Dermis blood vessel endothelial cell (primary cell): ENCODE data around the gene MYRIP. TPM values are rescaled to one million over a fixed set of nuclear protein-coding genes. Genes with fewer than 3 reads are reported as not detected.
A peak's percentile ranks its signal among the peaks of the same experiment; 100 is the strongest.
"Not testable (repeated sequence)": the region's sequence is repeated elsewhere in the genome, so short reads cannot be mapped to it uniquely, and the experiment has no call there.

ENCODE experiments used
- DNase-seq: peaks from one replicate; pipeline ENCODE4 v3.0.0; 2010
- total RNA-seq: library from RNA; depleted of rRNA; stranded (reverse); fragments of >200 nt; gene quantifications from 2 replicates; pipeline ENCODE4 v1.2.3, GENCODE V29; 2014

Gene MYRIP
- total RNA-seq, 1 donor from 2014 or later: 32.2 TPM

DNA sequence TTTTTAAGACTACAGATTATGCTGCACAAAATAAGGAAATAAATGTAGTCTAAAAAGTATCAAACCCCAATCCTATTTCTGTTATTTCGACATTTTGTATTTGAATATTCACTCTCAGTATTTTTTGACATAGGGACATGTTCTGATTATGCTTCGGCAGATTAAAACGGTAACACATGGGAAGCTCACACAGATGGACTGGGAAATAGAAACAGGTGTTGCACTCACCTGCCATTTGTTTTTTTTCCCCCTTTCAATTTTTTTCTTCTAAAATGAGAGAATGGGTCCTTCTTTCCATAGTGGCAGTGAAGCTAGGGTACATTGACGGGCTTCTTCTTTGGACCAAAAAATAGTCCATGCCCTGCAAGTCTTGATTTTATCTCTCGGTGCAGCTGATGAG is 163.1 kb downstream of the MYRIP start:
- no peak for DNase-seq

DNA sequence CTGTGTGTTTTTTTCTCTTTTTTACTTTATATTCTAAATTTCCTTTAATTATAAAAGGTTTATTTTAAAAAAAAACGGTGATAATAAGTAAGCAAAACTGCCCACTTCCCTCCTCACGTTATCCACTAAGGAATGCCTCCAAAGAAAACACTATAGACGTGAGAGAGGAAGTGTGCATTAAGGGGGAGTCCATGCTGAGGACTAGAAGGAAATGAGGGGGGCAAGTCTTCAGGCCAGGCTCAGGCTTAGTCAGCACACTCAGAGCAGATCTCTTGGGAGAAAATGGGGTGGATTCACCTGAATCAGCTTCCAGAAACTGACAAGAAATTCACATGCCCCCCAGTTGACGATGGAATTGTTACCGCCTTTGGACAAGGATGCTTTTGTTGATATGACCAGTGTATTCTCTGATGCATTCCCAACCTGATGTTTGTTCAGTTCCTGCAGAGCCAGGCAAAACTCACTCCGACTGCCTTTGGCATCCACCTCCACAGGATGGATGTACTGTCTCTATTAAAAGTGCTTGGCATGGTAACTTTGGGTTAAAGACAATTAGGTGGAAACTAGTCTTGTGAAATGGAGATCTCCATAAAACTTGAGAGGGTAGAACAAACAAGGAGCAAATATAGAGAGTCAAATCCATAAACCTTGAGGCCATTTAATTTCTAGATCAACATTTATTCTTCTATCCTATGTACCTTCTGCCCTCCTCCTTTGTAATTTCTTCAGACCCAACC is 167.8 kb downstream of the MYRIP start:
- peak; percentile 87 for DNase-seq

DNA sequence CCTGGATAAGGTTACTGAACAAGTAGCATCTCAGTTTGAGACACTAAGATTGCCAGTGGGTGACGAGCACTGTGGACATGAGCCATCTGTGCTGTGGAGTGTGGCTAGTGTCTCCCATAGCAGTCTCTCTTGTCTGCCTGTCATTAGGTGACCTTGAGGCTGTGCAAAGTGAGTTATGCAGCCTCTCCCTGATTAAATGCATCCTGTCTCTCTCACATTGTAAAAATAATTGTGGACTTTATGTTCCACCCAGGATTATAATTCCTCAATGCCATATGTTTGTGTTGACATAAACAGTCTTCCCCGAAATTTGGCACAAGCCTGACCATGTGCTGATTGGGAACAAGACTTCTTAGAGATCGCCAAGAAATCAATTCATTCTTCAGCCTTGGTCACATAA is 168.9 kb downstream of the MYRIP start:
- no peak for DNase-seq

DNA sequence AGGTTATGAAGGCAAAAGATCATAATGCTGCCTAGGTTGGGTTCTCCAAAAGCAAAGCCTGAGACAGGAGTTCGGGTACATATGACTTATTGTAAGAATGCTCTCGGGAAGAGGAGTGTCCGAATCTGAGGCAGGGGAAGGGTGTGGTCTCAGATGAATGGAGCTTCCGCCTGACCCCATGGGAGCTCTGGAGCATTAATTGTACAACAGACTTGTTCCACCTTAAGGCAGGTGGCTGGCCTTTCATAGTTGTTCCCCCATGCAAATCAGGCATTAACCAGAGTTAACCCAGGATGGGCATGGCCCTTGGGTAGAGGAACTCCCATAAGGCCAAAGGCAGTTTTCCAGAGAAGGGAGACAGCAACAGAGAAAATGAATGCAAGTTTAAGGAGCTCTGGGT is 170.6 kb downstream of the MYRIP start:
- no peak for DNase-seq

DNA sequence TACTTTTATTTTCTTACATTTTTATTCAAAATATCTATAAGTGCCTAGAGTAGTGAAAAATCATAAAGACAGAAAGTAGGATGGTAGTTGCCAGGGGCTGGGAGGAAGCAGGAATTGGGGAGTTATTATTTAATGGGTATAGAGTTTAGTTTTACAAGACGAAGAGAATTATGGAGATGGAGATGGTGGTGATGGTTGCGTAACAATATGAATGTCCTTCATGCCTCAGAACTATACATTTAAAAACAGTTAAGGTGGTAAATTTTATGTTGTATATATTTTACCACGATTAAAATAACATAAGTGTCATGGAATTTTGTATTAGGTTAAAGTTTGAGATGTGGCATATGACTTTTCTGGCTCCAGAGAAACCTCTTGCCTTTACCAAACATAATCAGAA is 171.4 kb downstream of the MYRIP start:
- no peak for DNase-seq

DNA sequence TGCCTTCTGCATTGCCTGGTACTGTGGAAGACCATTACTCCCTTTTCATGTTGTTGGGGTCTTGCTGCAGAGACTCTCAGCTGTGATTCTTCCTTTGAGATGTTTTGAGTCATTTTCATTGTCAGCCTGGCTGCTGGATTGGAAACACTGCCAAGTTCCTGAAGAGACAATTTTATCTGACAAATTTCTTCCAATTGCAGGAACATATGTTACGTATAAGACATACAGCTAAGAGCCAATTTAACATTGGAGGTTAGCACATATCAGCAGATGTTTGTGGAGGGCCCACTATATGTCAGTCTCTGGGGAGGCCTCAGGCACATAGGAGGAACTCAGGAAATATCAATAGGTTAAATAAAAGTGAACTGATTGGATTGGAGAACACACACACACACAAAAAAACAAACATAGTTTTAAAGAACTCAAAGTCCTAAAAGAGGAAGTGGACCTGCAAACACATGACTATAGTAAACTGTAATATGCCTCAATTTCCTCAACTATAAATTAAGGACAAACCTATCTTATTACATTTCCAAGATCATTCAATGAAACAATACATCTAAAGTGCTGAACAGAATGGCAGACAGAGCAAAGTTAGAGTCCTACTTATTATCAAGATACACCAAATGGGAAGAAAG is 172.3 kb downstream of the MYRIP start:
- DNase-seq: peak; percentile 59

DNA sequence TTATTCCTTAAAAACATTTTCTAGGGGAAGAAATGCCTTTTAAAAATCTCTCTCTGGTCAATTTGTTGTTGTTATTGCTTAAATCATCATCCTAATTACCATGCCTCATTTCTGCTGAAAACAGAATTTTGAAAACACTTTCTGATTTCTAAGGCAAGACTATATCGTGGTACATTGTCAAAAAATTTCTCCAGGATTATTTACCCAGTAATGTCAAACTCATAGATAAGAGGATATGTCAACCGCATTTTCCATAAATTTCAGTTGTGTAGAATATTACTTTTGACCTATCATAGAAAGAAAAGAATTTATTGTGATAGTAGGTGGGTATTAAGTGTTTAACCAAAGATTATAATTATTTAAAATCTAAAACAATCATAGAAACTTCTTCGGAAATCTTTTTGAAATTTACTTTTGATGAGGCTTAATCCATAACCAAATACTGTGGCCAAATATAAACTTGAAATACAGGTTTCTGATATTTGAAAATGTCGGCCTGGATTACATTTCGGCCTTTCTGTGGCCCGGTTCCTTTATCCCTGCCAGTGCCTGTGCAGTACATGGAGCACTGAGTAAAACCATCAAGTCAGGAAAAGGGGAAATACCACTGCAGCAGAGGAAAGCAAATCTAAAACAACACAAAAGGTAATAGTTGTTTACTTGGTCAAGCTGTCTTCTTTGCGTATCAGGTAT is 173.4 kb downstream of the MYRIP start:
- no peak for DNase-seq

DNA sequence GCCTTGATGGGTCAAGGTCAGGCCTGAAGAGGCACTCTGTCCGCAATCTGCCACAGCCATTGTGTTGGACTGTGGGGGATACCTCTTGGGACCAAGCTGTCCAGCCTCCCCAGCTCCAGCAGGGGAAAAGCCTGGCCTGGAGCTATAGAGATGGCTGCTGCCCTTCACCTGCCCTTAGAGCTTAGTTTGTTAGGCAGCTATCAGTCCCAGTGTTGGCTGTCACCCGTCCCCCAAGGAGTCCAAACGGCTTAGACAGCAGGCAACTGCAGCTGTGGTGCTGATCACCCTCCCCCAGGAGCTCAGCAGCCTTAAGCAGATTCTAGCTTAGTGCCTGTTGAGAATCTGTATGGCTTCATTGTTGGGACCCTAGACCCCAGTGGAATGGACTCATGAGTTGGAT is 180.3 kb downstream of the MYRIP start:
- no peak for DNase-seq

DNA sequence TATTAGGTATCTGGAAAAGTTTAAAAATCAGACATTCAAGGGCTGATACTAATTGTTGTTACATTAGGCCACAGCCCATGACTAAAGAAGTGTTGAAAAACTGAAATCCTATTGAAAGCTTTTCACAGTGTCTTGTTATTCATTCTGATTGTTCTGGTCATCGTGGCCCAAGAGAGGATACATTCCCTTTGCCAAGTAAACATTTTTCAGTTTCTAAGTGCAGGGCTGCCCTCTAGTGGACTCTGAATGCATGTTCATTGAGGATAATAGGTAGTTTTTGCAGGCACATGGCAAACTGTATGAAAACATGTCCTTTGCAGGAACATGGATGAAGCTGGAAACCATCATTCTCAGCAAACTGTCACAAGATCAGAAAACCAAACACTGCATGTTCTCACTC is 181.1 kb downstream of the MYRIP start:
- peak; percentile 85 for DNase-seq

DNA sequence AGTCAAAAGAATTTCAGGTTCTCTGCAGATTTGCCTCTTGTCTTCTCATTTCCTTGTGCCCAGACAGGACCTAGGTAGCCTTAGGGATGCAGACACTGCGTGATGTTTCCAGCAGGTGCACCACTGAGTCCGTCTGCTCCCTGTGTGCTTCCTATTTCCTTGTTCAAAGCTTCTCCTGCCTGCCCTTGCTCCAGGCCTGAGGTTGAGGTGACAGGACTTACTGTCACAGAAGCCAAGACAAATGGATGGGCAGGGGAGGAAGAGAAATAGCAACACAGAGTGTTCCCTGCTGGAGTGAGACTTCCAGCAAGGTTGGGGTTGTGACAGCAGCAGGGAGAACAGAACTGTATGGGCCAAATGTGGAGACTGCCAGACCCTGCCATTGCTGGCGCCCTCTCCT is 199.4 kb downstream of the MYRIP start:
- DNase-seq: no peak

DNA sequence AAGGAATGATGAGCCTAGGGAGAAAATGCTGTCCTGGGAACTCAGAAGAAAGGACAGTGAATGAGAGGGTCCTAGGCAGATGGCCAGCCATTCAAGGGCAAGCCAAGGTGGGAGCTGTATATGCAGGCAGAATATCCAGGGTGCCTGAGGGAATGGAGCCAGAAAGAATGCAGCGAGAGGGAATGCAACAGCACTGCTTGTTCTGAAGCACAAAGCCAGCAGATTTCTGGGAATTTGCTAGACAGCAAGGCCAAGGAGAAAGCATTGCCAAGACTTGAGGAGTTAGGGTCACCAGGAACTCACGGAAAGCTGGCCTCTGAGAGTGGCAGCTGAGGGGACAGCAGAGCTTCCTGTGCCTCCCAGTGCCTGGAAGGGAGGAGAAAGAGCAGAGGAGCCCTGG is 200.6 kb downstream of the MYRIP start:
- no peak for DNase-seq

DNA sequence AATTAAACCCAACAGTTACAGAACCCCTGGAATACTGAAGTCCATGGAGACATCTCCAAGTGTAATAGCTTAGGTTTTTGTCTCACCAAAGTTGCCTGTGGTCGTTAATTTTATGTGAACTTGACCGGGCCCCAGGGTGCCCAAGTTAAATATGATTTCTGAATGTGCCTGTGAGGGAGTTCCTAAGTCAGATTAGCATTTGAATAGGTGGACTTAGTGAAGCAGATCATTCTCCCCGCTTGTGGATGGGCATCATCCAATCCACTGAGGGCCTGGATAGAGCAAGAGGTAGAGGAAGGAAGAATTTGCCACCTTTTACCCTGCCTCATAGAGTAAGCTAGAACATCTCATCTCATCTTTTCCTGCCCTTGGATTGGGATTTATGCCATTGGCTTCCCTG is 203.0 kb downstream of the MYRIP start:
- DNase-seq: no peak

DNA sequence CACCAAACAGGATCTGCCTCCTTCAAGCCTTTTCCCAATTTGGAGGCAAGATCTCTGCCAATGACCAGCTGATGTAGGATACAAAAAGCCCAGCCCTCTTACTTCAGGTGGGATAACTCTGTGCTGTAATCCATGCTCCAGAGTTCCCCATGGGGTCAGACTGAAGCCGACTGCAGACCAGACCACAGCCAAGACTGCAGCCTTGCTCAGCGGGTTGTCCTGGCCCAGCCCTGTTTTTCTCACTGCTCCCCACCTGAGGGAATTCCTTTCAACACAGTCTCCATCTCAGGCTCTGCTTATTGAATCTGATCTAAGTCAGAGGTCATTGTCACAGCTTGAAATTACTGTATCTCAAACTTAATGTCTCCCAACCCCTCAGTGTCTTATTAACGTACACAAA is 207.0 kb downstream of the MYRIP start:
- DNase-seq: no peak

DNA sequence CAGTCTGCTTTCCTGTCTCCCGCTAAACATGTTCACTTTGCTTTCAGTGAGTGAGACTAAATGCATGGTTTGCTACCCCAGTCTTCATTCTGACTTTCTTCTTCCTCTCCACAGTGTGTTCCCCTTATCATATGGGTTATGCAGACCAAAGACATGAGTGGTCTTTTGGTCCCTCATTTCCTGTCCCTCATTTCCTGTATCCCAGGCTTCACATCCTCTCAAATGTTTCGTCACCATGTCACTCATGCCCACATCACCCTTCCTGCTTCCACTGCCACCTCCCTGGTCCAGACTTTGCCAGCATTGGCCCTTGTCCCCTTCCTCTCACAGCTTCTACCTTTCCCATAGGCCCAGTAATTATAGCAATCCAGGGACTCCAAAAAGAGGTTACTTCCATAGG is 209.0 kb downstream of the MYRIP start:
- peak; percentile 10 for DNase-seq

DNA sequence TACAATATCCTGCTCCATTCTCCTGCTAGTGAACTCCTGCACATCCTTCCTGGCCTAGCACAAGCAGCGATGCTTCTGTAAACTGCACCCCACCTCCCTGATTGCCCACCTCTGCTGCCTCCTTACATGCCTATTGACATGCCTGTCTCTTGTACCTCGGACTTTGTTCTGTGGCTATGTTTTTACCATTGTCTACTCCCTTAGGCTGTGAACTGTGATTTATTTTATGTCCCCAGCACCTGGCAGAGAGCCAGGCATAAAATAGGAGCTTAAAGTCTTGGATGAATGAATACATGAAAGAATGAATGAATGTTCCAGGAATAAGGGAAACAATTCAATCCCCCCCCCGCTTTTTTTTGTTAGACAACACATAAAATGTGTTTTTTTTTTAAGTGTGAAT is 210.0 kb downstream of the MYRIP start:
- DNase-seq: no peak

DNA sequence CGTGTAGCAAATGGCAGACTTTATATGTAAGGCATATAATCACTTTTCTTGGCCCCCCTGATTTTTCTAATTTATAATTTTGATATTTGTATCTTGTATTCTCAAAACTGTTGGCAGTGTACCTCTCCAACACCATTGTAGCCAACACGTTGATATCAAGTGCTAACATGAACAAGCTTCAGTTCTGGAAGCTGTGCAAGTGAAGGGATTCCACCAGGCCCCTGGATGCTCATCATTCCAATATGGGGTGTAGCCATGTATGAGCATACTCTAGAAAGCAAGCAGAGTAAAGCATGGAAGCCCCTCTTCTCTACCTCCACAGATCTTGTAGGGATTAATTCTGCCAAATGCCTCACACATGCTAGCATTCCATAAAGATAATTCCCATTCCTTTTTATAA is 211.3 kb downstream of the MYRIP start:
- no peak for DNase-seq

DNA sequence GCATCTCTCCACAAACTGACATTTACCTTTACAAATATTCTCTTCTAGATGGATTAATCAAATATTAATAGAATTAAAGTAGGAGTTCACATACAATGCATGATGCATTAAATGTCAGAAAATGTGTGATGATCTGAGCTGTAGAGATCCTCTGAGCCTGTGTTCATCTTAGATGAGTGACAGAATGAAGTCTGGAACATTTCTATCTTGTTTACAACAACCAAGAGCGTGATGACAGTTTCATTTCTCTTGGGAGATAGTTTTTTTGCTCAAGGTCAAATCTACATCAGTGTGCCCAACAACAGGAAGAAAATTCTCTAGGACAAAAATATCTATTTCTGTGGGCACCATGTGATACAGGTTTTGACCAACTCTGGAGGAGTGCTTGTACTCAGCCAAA is 211.9 kb downstream of the MYRIP start:
- DNase-seq: no peak

DNA sequence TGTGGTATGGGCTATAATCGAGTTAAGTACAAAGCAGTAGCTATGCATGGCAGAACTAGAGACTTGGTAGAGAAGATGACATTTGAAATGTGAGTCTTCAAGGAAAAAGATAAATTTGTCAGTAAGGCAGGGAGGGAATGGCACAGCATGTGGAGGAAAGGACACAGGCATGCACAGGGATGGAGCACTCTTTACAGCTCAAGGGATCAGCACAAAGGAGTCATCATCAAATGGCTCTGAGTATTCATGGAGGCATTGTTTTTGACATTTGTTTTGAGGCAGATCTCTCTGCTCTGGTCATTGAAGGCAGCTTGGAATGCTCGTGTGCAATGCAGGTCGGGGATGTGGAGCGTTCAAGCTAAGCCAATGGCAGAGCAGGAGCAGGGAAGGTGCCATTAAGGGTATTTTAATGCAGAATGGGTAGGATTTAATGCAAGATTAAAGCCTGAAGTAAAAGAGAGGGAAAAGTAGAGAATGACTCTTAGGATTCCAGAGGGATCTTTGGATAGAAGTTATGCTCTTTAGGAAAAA is 213.0 kb downstream of the MYRIP start:
- DNase-seq: no peak

DNA sequence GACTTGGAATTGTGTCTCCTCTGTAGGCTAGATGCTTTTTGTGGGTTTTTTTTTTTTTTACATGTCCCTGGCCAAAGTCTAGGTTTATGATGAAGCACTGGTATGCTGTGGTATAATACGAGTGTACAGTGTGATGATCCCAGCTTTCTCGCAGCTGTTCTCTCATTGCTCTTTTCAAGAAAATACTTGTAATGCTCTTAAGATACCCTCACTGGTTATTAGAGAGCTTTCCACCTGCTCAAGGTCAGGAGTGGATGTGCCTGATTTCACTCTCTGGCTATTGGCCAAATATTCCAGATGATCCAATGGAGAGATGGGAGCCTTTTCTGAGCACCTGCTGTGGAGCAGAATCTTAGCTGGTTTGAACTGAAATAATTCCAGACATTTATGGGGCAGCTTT is 215.1 kb downstream of the MYRIP start:
- DNase-seq: no peak

DNA sequence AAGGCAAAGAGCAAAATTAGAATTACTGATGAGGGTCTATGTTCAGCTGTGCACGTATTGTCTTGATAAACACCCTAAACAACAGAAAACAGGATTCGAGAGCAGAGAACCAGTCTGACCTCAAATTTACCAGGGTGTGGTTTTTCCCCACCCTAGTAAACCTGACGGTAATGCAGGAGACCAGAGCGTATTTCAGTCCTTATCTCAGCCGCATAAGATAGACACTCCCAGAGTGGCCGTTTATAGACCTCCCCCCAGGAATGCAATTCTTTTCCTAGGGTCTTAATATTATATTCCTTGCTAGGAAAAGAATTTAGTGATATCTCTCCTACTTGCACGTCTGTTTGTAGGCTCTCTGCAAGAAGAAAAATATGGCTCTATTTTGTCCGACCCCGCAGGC is 216.5 kb downstream of the MYRIP start:
- DNase-seq: not testable (repeated sequence)

DNA sequence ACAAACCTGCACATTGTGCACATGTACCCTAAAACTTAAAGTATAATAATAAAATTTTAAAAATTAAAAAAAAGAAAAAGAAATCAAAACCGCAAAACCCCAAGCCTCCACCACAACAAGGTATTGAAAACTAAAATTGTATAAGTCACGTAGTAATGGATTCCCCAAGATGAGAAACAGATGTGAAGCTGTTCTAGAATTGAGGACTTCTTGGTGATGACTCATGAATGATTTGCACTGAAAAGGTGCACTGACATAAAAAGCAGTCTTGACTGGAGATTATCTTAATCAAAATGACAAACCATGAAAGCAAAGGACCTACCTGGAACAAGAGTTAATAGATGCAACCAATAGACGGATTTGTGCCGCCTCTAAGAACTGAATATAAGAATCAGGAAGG is 225.8 kb downstream of the MYRIP start:
- no peak for DNase-seq

DNA sequence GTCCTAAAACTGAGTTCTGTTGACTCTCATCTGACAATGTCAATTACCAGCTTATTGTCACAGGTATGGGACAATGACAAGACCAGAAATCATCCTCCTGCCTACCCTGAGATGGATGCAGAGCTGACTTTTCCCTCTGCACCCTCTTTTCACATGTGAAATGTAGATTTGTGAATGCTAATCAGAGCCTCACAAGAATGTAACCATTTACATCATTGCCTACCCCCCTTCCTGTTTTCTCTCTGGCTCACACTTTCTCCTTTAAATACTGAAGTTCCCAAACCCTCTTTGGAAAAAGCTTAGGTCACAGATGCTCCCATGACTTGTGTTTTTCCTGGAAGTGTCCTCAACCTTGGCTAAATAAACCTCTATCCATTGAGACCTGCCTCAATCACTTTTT is 228.2 kb downstream of the MYRIP start:
- DNase-seq: no peak

DNA sequence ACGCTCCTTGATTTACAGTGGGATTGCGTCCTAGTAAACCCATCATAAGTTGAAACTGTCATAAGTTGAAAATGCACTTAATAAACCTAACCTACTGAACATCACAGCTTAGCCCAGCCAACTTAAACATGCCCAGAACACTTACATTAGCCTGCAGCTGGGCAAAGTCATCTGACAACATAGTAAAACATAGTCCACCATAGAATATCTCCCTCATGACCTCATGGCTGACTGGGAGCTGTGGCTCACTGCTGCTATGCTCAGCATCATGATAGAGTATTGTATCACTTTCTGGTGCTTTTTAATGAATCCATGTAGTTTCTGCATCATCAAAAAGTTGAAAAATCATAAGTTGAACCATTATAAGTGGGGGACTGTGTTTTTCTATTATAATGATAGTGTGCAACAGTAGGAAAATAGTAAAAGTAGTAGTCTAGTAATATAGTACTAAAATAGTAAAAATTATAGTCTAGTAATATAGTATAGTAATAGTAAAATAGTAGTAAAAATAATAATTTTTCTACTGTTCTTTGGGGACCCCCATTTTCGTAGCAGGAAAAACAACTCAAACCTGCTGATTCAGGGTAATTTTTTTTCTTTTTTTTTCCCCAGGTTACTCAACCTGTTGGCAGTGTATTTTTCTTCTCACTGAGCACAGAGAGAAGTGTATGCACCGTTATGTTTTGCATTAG is 233.5 kb downstream of the MYRIP start:
- DNase-seq: peak; percentile 37
